H9 (cell line): ENCODE measurements around the gene TMEFF2. TPM values are rescaled to one million over a fixed set of nuclear protein-coding genes. Genes with fewer than 3 reads are reported as not detected.

Source experiments
- DNase-seq: peaks from one replicate; pipeline ENCODE4 v3.0.0-alpha.2; 2017
- H2AFZ ChIP-seq: one replicate; pipeline ENCODE4 v1.6.1; 2013; ENCODE audit warnings: mild to moderate bottlenecking, low read length, control low read depth, moderate library complexity
- H2AK5ac ChIP-seq: 2 replicates; pipeline ENCODE4 v1.6.1; 2013; ENCODE audit warnings: low read length, control low read depth, mixed read lengths; ENCODE audit not compliant: insufficient read length
- H2BK120ac ChIP-seq: one replicate; pipeline ENCODE4 v1.6.1; 2013; ENCODE audit warnings: low read depth, mild to moderate bottlenecking, low read length, control low read depth, inconsistent platforms; ENCODE audit not compliant: poor library complexity, severe bottlenecking
- H2BK12ac ChIP-seq: 2 replicates; pipeline ENCODE4 v1.6.1; 2013; ENCODE audit warnings: low read length, control low read depth, mixed read lengths, low read depth; ENCODE audit not compliant: insufficient read length
- H2BK15ac ChIP-seq: 2 replicates; pipeline ENCODE4 v1.6.1; 2013; ENCODE audit warnings: low read depth, low read length, control low read depth
- H2BK20ac ChIP-seq: one replicate; pipeline ENCODE4 v1.6.1; 2013; ENCODE audit warnings: low read depth, mild to moderate bottlenecking, low read length, control low read depth, inconsistent platforms; ENCODE audit not compliant: poor library complexity, severe bottlenecking
- H2BK5ac ChIP-seq: 2 replicates; pipeline ENCODE4 v1.6.1; 2013; ENCODE audit warnings: low read length, control low read depth, mixed read lengths; ENCODE audit not compliant: insufficient read length
- H3K14ac ChIP-seq: 2 replicates; pipeline ENCODE4 v1.6.1; 2013; ENCODE audit warnings: low read length, control low read depth; ENCODE audit not compliant: insufficient read depth
- H3K18ac ChIP-seq: 2 replicates; pipeline ENCODE4 v1.6.1; 2013; ENCODE audit warnings: low read depth, mild to moderate bottlenecking, mixed read lengths, low read length, control low read depth; ENCODE audit not compliant: insufficient read length
- H3K23ac ChIP-seq: 2 replicates; pipeline ENCODE4 v1.6.1; 2013; ENCODE audit warnings: low read length, control low read depth, mixed read lengths, low read depth; ENCODE audit not compliant: insufficient read length
- H3K23me2 ChIP-seq: 2 replicates; pipeline ENCODE4 v1.6.1; 2013; ENCODE audit warnings: low read depth, mild to moderate bottlenecking, mixed read lengths, low read length, control low read depth; ENCODE audit not compliant: insufficient read length, poor library complexity, severe bottlenecking
- H3K27ac ChIP-seq: 2 replicates; pipeline ENCODE4 v1.5.1; 2013; ENCODE audit warnings: low read length, control low read depth, mixed read lengths, low read depth; ENCODE audit not compliant: insufficient read length
- H3K27me3 ChIP-seq: 2 replicates; pipeline ENCODE4 v1.6.1; 2013; ENCODE audit warnings: low read length, control low read depth, inconsistent platforms; ENCODE audit not compliant: insufficient read depth
- H3K4ac ChIP-seq: 2 replicates; pipeline ENCODE4 v1.6.1; 2013; ENCODE audit warnings: low read depth, mild to moderate bottlenecking, control low read depth, inconsistent platforms, low read length, moderate library complexity
- H3K4me1 ChIP-seq: 2 replicates; pipeline ENCODE4 v1.6.1; 2013; ENCODE audit warnings: low read length, control low read depth, inconsistent platforms; ENCODE audit not compliant: insufficient read depth
- H3K4me2 ChIP-seq: 2 replicates; pipeline ENCODE4 v1.6.1; 2013; ENCODE audit warnings: low read length, control low read depth, mixed read lengths; ENCODE audit not compliant: insufficient read length, insufficient read depth
- H3K56ac ChIP-seq: 2 replicates; pipeline ENCODE4 v1.6.1; 2013; ENCODE audit warnings: low read depth, mild to moderate bottlenecking, mixed read lengths, low read length, control low read depth; ENCODE audit not compliant: insufficient read length
- H3K79me1 ChIP-seq: 2 replicates; pipeline ENCODE4 v1.6.1; 2013; ENCODE audit warnings: low read depth, mild to moderate bottlenecking, moderate library complexity, low read length, control low read depth, inconsistent platforms; ENCODE audit not compliant: insufficient read depth, poor library complexity, severe bottlenecking
- H3K79me2 ChIP-seq: 2 replicates; pipeline ENCODE4 v1.6.1; 2013; ENCODE audit warnings: low read length, control low read depth, inconsistent platforms; ENCODE audit not compliant: insufficient read depth
- H3K9ac ChIP-seq: 2 replicates; pipeline ENCODE4 v1.6.1; 2013; ENCODE audit warnings: low read length, control low read depth, mixed read lengths; ENCODE audit not compliant: insufficient read length; ENCODE audit errors: extremely low read depth
- H3K9me3 ChIP-seq: one replicate; pipeline ENCODE4 v1.6.1; 2013; ENCODE audit warnings: low read depth, low read length, inconsistent platforms; ENCODE audit not compliant: control insufficient read depth
- H3T11ph ChIP-seq: one replicate; pipeline ENCODE4 v1.6.1; 2013; ENCODE audit warnings: mild to moderate bottlenecking, low read length, control low read depth, inconsistent platforms
- H4K20me1 ChIP-seq: one replicate; pipeline ENCODE4 v1.6.1; 2013; ENCODE audit not compliant: control insufficient read depth, insufficient read length, insufficient read depth
- H4K5ac ChIP-seq: 2 replicates; pipeline ENCODE4 v1.6.1; 2013; ENCODE audit warnings: low read depth, mild to moderate bottlenecking, mixed read lengths, low read length, control low read depth; ENCODE audit not compliant: insufficient read length
- H4K8ac ChIP-seq: replicated peaks from 2 replicates; pipeline ENCODE4 v1.6.1; 2013; ENCODE audit warnings: low read length, control low read depth, mixed read lengths, low read depth; ENCODE audit not compliant: insufficient read length
- H4K91ac ChIP-seq: 2 replicates; pipeline ENCODE4 v1.6.1; 2013; ENCODE audit warnings: low read depth, mild to moderate bottlenecking, moderate library complexity, mixed read lengths, low read length, control low read depth; ENCODE audit not compliant: insufficient read length
- H3K27ac Mint-ChIP-seq, 3 experiments: 2 replicates in 2 of 3; 3 replicates in 1 of 3; pipeline ENCODE4 v1.8.0; 2020 to 2021; ENCODE audit warnings: mixed read lengths in 3 of 3, mild to moderate bottlenecking in 1 of 3, moderate library complexity in 1 of 3
- H3K27me3 Mint-ChIP-seq: 2 replicates; pipeline ENCODE4 v1.8.0; 2021; ENCODE audit warnings: low read depth, mild to moderate bottlenecking, moderate library complexity, mixed read lengths
- H3K36me3 Mint-ChIP-seq, 3 experiments: 2 replicates in 2 of 3; 3 replicates in 1 of 3; pipeline ENCODE4 v1.8.0; 2020 to 2021; ENCODE audit warnings: low read depth in 3 of 3, mixed read lengths in 3 of 3; ENCODE audit not compliant: insufficient read depth in 1 of 3
- H3K4me1 Mint-ChIP-seq, 2 experiments: 2 replicates each; pipeline ENCODE4 v1.8.0; 2020; ENCODE audit warnings: mixed read lengths in 2 of 2
- H3K4me3 Mint-ChIP-seq, 2 experiments: 2 replicates in 1 of 2; 3 replicates in 1 of 2; pipeline ENCODE4 v1.8.0; 2020 to 2021; ENCODE audit warnings: mild to moderate bottlenecking in 2 of 2, mixed read lengths in 2 of 2, moderate library complexity in 1 of 2
- H3K9me3 Mint-ChIP-seq, 2 experiments: 2 replicates in 1 of 2; 3 replicates in 1 of 2; pipeline ENCODE4 v1.8.0; 2020; ENCODE audit warnings: mild to moderate bottlenecking in 2 of 2, mixed read lengths in 2 of 2, moderate library complexity in 1 of 2
- WGBS: extraction: QIAGEN DNeasy Blood & Tissue Kit; methylation state at CpG from one replicate; pipeline ENCODE4 v1.1.7; 2013; ENCODE audit warnings: missing lambda C conversion rate, low lambda C conversion rate, mixed read lengths; ENCODE audit not compliant: insufficient read length; ENCODE audit errors: extremely low coverage; 5-methylcytosine and 5-hydroxymethylcytosine counted together
- total RNA-seq: library from RNA; stranded (reverse); gene quantifications from 2 replicates; pipeline ENCODE4 v1.2.1, GENCODE V29; 2021
- TF ChIP-seq, protein P1 (sequence below): fragments of 200-600 bp; sonication (generic); conservative IDR thresholded peaks from 3 replicates; pipeline ENCODE4 v1.8.0; 2021; ENCODE audit warnings: antibody characterized with exemption, mild to moderate bottlenecking

TMEFF2 gene
- total RNA-seq, 1 experiment from 2014 or later: 0.39 TPM

DNA sequence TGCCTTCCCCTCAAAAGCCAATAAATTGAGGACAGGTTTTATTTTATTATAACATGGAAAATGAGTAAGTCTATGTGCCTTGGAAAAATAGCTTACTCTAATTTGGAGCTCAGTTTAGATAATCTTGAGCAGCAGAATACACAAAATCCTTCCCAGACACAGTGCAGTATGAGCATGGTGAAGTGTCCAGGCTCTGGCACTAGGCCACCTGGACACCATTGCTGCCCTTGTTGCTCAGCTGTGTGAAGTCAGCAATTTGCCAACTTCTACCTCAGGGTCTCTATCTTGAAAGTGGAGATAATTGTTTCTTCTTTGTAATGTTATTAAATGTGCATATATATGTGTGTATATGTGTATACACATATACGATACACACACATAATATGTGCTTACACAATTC is 242.9 kb downstream of the TMEFF2 start:
- Mint-ChIP-seq H3K27ac (no peak overlapping the region), H3K9me3 (no peaks in the 10 kb centered on the region), H3K4me3 (no peak overlapping the region), H3K36me3 (no peaks in the 10 kb centered on the region), H3K4me1 (no peaks in the 10 kb centered on the region), H3K27me3 (no peaks in the 10 kb centered on the region)
- H3K79me2 ChIP-seq: no peaks in the 10 kb centered on the region
- H3K23ac ChIP-seq: no peak overlapping the region
- H3K4me1 ChIP-seq: no peaks in the 10 kb centered on the region
- no peak overlapping the region for H4K8ac ChIP-seq
- no peaks in the 10 kb centered on the region for H3K23me2 ChIP-seq
- H3K4me2 ChIP-seq: no peak overlapping the region
- no peak overlapping the region for H2BK15ac ChIP-seq
- H3K9ac ChIP-seq: no peak overlapping the region
- TF ChIP-seq, protein P1, sequence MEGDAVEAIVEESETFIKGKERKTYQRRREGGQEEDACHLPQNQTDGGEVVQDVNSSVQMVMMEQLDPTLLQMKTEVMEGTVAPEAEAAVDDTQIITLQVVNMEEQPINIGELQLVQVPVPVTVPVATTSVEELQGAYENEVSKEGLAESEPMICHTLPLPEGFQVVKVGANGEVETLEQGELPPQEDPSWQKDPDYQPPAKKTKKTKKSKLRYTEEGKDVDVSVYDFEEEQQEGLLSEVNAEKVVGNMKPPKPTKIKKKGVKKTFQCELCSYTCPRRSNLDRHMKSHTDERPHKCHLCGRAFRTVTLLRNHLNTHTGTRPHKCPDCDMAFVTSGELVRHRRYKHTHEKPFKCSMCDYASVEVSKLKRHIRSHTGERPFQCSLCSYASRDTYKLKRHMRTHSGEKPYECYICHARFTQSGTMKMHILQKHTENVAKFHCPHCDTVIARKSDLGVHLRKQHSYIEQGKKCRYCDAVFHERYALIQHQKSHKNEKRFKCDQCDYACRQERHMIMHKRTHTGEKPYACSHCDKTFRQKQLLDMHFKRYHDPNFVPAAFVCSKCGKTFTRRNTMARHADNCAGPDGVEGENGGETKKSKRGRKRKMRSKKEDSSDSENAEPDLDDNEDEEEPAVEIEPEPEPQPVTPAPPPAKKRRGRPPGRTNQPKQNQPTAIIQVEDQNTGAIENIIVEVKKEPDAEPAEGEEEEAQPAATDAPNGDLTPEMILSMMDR: no peak
- no peaks in the 10 kb centered on the region for H3K27me3 ChIP-seq
- no peak overlapping the region for H3K56ac ChIP-seq
- H3K4ac ChIP-seq: no peak overlapping the region
- no peak for DNase-seq
- no peak overlapping the region for H4K5ac ChIP-seq
- no CpG with 5 or more reads among the region's 1 CpG for WGBS
- no peak overlapping the region for H2BK20ac ChIP-seq
- no peak overlapping the region for H2AK5ac ChIP-seq
- H3K18ac ChIP-seq: no peak overlapping the region
- no peaks in the 10 kb centered on the region for H3K79me1 ChIP-seq
- H3K9me3 ChIP-seq: no peaks in the 10 kb centered on the region
- H2BK12ac ChIP-seq: no peak overlapping the region
- H2AFZ ChIP-seq: no peak overlapping the region
- H3K14ac ChIP-seq: no peak overlapping the region
- no peak overlapping the region for H4K91ac ChIP-seq
- H4K20me1 ChIP-seq: no peaks in the 10 kb centered on the region
- H3T11ph ChIP-seq: no peak overlapping the region
- H3K27ac ChIP-seq: no peak overlapping the region
- no peak overlapping the region for H2BK120ac ChIP-seq
- no peak overlapping the region for H2BK5ac ChIP-seq
